ENCODE data around the gene PLAC1.

The PLAC1 gene

GRCh38 chrX:134603806-134604700, 54.2 kb downstream of the PLAC1 start:
- H3K27ac ChIP-seq (ENCODE audit: low read length) = no peak overlapping the region

GRCh38 chrX:134602410-134602809, 55.9 kb downstream of the PLAC1 start:
- H3K27me3 ChIP-seq (ENCODE audit: low read depth, low read length) = no peaks in the 10 kb centered on the region
- H3K4me3 ChIP-seq (ENCODE audit: low read length) = no peak overlapping the region
- H3K9me3 ChIP-seq (ENCODE audit: insufficient read depth, low read length) = no peaks in the 10 kb centered on the region
- H3K4me2 ChIP-seq (ENCODE audit: low read length) = no peak overlapping the region
- H3K36me3 ChIP-seq (replicated peaks; ENCODE audit: low read depth, low read length) = peaks cover 6% of the 10 kb centered on the region
- H4K20me1 ChIP-seq (ENCODE audit: insufficient read depth, low read length) = no peaks in the 10 kb centered on the region
- no peak overlapping the region for H3K9ac ChIP-seq (ENCODE audit: low read length)
- TF ChIP-seq CTCF (IDR thresholded peaks at IDR 0.05; ENCODE audit: low read depth, low read length) = no peak
- no peak for TF ChIP-seq EZH2phosphoT487 (IDR thresholded peaks at IDR 0.05; ENCODE audit: low read depth)
- no peaks in the 10 kb centered on the region for H3K79me2 ChIP-seq (ENCODE audit: low read length)
- H3K27ac ChIP-seq (ENCODE audit: low read length) = no peak overlapping the region
- peaks cover 24% of the 10 kb centered on the region for H3K4me1 ChIP-seq (ENCODE audit: low read length)
- no peak overlapping the region for H2AFZ ChIP-seq (ENCODE audit: low read depth, low read length)

More at GRCh38 chrX:134603806-134604700, 54.2 kb downstream of the PLAC1 start:
- Histone ChIP-seq H3K79me2 (ENCODE audit: low read length) (no peaks in the 10 kb centered on the region), H3K4me1 (ENCODE audit: low read length) (peaks cover 17% of the 10 kb centered on the region), H3K9ac (ENCODE audit: low read length) (no peak overlapping the region), H4K20me1 (ENCODE audit: insufficient read depth, low read length) (no peaks in the 10 kb centered on the region), H3K4me3 (ENCODE audit: low read length) (no peak overlapping the region), H3K9me3 (ENCODE audit: insufficient read depth, low read length) (no peaks in the 10 kb centered on the region), H3K27me3 (ENCODE audit: low read depth, low read length) (no peaks in the 10 kb centered on the region), H2AFZ (ENCODE audit: low read depth, low read length) (no peak overlapping the region), H3K4me2 (ENCODE audit: low read length) (no peak overlapping the region), H3K36me3 (replicated peaks; ENCODE audit: low read depth, low read length) (no peaks in the 10 kb centered on the region)
- no peak for TF ChIP-seq EZH2phosphoT487 (IDR thresholded peaks at IDR 0.05; ENCODE audit: low read depth)
- no peak for TF ChIP-seq CTCF (IDR thresholded peaks at IDR 0.05; ENCODE audit: low read depth, low read length)

GRCh38 chrX:134601240-134601765, 57.0 kb downstream of the PLAC1 start:
- no peak overlapping the region for H3K27ac ChIP-seq (ENCODE audit: low read length)
- no peak overlapping the region for H3K4me2 ChIP-seq (ENCODE audit: low read length)

More at GRCh38 chrX:134601240-134601765, 57.0 kb downstream of the PLAC1 start:
- peaks cover 24% of the 10 kb centered on the region for H3K4me1 ChIP-seq (ENCODE audit: low read length)
- peaks cover 6% of the 10 kb centered on the region for H3K36me3 ChIP-seq (replicated peaks; ENCODE audit: low read depth, low read length)
- no peaks in the 10 kb centered on the region for H3K27me3 ChIP-seq (ENCODE audit: low read depth, low read length)
- no peaks in the 10 kb centered on the region for H3K9me3 ChIP-seq (ENCODE audit: insufficient read depth, low read length)
- no peak overlapping the region for H3K4me3 ChIP-seq (ENCODE audit: low read length)
- H2AFZ ChIP-seq (ENCODE audit: low read depth, low read length) = no peak overlapping the region
- no peaks in the 10 kb centered on the region for H3K79me2 ChIP-seq (ENCODE audit: low read length)
- no peak overlapping the region for H3K9ac ChIP-seq (ENCODE audit: low read length)
- no peaks in the 10 kb centered on the region for H4K20me1 ChIP-seq (ENCODE audit: insufficient read depth, low read length)
- TF ChIP-seq EZH2phosphoT487 (IDR thresholded peaks at IDR 0.05; ENCODE audit: low read depth) = no peak
- no peak for TF ChIP-seq CTCF (IDR thresholded peaks at IDR 0.05; ENCODE audit: low read depth, low read length)

Data from OCI-LY3 (cell line).